Measurements from ENCODE around the gene FCHSD2.
A peak's percentile ranks its signal among the peaks of the same experiment; 100 is the strongest.
"Not testable (repeated sequence)": the region's sequence is repeated elsewhere in the genome, so short reads cannot be mapped to it uniquely, and the experiment has no call there.

Gene FCHSD2

DNA sequence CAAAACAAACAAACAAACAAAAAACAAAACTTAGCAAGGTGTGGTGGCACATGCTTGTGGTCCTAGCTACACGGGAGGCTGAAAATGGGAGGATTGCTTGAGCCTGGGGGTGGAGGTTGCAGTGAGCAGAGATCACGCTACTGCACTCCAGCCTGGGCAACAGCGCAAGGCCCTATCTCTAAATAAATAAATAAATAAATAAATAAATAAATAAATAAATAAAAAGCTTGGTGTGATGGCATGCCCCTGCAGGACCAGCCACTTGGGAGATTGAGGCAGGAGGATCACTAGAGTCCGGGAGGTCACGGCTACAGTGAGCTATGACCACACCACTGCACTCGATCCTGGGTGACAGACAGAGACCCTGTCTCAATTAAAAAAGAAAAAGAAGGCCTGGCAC, 339.3 kb downstream of the FCHSD2 start:
- Histone ChIP-seq H3K9me3 (no peaks in the 10 kb centered on the region), H3K4me3 (no peak overlapping the region), H3K4me1 (no peaks in the 10 kb centered on the region), H3K36me3 (replicated peaks) (no peaks in the 10 kb centered on the region), H3K27me3 (ENCODE audit: low read depth) (no peaks in the 10 kb centered on the region)
- no peak for DNase-seq (ENCODE audit: low spot score in 2 of 2)
- in situ Hi-C loops (cut with MboI; ENCODE audit: low sequenced_read_pairs), result no loop called here

DNA sequence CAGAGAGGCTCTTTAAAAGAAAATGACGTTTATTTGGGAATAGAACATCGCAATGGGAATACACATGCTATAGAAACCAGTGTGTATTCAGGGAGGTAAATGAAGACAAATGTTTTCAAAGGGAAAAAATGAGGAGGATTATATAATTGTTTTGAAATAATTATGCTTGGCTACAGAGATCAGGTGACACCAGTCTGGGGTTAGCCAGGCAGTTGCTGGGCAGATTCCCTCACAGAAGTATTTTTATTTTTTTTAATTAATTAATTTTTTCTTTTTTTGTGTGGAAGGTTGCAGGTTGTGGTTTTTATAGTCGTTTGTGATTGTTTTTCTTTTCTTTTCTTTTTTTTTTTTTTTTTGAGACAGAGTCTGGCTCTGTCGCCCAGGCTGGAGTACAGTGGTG, 342.7 kb downstream of the FCHSD2 start:
- Histone ChIP-seq H3K27me3 (ENCODE audit: low read depth) (no peaks in the 10 kb centered on the region), H3K4me3 (no peak overlapping the region), H3K4me1 (no peaks in the 10 kb centered on the region), H3K9me3 (no peaks in the 10 kb centered on the region), H3K36me3 (replicated peaks) (no peaks in the 10 kb centered on the region)
- in situ Hi-C loops (cut with MboI; ENCODE audit: low sequenced_read_pairs), result no loop called here
- DNase-seq (ENCODE audit: low spot score in 2 of 2), result no peak

GRCh38 chr11:72798361-72798760, 343.8 kb downstream of the FCHSD2 start:
- H3K4me1 ChIP-seq, result peaks cover under 1% of the 10 kb centered on the region
- in situ Hi-C loops (cut with MboI; ENCODE audit: low sequenced_read_pairs), result no loop called here
- DNase-seq (ENCODE audit: low spot score in 2 of 2), result no peak
- H3K9me3 ChIP-seq, result no peaks in the 10 kb centered on the region
- H3K4me3 ChIP-seq, result no peak overlapping the region
- no peaks in the 10 kb centered on the region for H3K36me3 ChIP-seq (replicated peaks)
- H3K27me3 ChIP-seq (ENCODE audit: low read depth), result no peaks in the 10 kb centered on the region

DNA sequence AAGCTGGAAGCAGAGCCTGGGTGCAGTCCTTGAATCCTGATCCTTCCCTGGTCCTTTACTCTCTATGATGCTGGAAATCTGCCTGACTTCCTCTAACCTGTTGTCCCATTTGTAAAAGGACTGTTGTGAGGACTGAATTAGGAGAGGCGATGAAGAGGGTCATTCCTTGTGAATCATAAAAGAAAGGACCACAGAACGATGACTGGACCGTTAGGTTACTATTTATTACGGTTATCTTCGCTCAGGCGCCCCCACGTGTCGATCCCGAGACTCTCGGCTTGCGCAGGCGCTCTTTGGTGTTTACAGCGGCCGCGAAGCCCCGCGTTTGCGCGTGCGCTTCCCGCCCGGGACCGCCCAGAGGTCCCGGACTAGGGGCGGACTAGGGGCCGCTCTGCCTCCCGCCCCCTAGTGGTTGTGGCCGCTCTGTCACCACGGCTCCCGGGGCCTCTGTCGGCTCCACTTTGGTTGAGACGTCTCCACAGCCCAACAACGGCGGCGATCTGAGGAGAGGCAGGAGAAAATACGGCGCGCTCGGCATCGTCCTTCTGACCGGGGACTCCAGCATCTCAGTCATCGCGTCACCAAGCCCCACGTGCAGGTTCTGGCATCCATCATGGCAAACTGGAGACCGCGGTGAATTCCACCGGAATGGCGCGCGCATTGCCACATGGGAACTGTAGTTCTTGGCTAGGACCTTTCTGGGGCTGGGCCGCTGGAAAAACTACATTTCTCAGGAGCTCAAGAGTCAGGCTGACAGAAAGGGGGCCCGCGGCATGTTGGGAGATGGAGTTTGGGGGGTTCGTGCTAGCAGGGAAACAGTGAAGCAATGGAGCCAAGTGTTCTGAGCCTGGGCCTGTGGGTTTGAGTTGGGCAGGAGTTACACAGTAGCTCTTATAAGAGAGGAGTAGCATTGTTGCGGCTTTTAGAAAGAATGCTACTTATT, 348.4 kb downstream of the FCHSD2 start, which contains the start of gene STARD10:
TSS of gene STARD10 (minus strand) at position 623 of the 943 bp plus-strand sequence. CDS start 12,866 bp downstream, outside the sequence.
- no peaks in the 10 kb centered on the region for H3K27me3 ChIP-seq (ENCODE audit: low read depth)
- in situ Hi-C loops (cut with MboI; ENCODE audit: low sequenced_read_pairs), result no loop called here
- DNase-seq (ENCODE audit: low spot score in 2 of 2), result peak; percentile 91 to 95
- no peaks in the 10 kb centered on the region for H3K36me3 ChIP-seq (replicated peaks)
- H3K9me3 ChIP-seq, result no peaks in the 10 kb centered on the region
- H3K4me3 ChIP-seq, result peak within 1 kb of the TSS; percentile 66
- H3K4me1 ChIP-seq, result peaks cover 9% of the 10 kb centered on the region

- in situ Hi-C loops (cut with MboI; ENCODE audit: low sequenced_read_pairs), result no loop called here
- no peak for DNase-seq (ENCODE audit: low spot score in 2 of 2)
- Histone ChIP-seq H3K36me3 (replicated peaks) (no peaks in the 10 kb centered on the region), H3K27me3 (ENCODE audit: low read depth) (no peaks in the 10 kb centered on the region), H3K9me3 (no peaks in the 10 kb centered on the region), H3K4me1 (peaks cover 9% of the 10 kb centered on the region), H3K4me3 (no peak overlapping the region; the same call in 1 of the 2 replicates)
Observed at GRCh38 chr11:72793076-72793424, 349.1 kb downstream of the FCHSD2 start.

GRCh38 chr11:72792437-72793021, 349.6 kb downstream of the FCHSD2 start:
- H3K4me3 ChIP-seq, result no peak overlapping the region
- peaks cover 9% of the 10 kb centered on the region for H3K4me1 ChIP-seq
- H3K36me3 ChIP-seq (replicated peaks), result no peaks in the 10 kb centered on the region
- no peaks in the 10 kb centered on the region for H3K27me3 ChIP-seq (ENCODE audit: low read depth)
- in situ Hi-C loops (cut with MboI; ENCODE audit: low sequenced_read_pairs), result no loop called here
- no peaks in the 10 kb centered on the region for H3K9me3 ChIP-seq
- DNase-seq (ENCODE audit: low spot score in 2 of 2), result no peak

DNA sequence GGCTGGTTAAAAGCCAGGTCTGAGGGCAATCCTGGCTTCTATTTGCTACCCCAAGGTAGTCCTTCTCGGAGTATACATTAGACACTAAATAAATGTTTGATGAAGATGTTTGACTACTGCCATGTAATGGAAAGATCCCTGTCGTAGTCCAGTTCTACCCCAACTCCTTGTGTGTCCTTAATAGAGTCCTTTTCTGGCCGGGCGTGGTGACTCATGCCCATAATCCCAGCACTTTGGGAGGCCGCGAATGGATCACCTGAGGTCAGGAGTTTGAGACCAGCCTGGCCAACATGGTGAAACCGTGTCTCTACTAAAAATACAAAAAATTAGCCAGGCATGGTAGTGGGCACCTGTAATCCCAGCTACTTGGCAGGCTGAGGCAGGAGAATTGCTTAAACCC, 350.9 kb downstream of the FCHSD2 start:
- H3K9me3 ChIP-seq; H3K36me3 ChIP-seq (replicated peaks); DNase-seq (ENCODE audit: low spot score in 2 of 2); in situ Hi-C loops (cut with MboI; ENCODE audit: low sequenced_read_pairs); H3K4me1 ChIP-seq; H3K27me3 ChIP-seq (ENCODE audit: low read depth); H3K4me3 ChIP-seq: not testable (repeated sequence)

DNA sequence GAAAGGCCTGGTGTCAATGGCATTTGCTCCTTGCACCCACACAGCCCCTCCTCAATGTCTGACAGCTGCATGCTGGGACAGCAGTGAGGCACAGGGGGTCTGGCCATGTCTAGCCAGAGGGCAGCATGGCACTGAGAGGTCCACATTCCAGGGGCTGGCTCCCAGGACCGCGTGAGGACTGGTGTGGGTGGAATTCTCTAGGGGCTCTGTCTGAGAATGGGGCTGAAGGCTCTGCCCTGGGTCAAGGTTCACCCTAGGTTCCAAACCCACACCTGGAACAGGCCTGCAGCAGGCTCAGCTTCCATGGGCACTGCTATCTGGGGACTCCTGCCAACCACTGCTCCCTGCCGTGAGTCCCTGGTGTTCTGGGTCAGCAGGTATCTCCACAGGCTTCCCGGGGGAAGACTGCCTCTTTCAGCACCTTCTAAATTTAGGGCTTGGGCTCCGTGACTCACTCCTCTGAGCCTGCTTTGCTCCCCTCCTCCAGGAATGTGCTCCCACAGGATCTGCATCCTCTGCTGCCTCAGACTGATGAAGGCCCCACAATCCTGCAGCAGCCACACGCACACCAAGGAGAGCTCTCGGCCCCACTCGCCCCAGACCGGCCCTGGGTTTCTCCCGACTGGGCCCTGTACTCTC, 352.5 kb downstream of the FCHSD2 start:
- in situ Hi-C loops (cut with MboI; ENCODE audit: low sequenced_read_pairs), result no loop called here
- peaks cover 9% of the 10 kb centered on the region for H3K4me1 ChIP-seq
- no peaks in the 10 kb centered on the region for H3K36me3 ChIP-seq (replicated peaks)
- DNase-seq (ENCODE audit: low spot score in 2 of 2), result no peak
- no peaks in the 10 kb centered on the region for H3K27me3 ChIP-seq (ENCODE audit: low read depth)
- no peak overlapping the region for H3K4me3 ChIP-seq
- H3K9me3 ChIP-seq, result no peaks in the 10 kb centered on the region

DNA sequence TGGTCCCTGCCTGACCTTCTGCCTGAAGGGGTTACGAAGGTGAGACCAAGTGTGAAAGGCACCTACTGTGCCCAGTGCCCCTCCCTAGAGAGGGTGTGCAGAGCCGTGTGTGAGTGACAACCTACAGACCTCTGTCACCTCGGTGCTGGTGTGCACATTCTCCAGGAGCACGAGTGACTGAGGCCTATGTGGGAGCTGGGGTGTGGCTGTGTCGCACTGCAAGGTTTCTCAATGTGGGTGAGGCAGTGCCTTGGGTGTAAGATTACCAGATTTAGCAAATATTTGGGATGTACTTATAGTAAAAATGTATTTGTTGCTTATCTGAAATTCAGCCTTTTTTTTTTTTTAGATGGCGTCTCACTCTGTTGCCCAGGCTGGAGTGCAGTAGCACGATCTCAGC, 353.9 kb downstream of the FCHSD2 start:
- no peak for DNase-seq (ENCODE audit: low spot score in 2 of 2)
- in situ Hi-C loops (cut with MboI; ENCODE audit: low sequenced_read_pairs), result no loop called here
- H3K9me3 ChIP-seq, result no peaks in the 10 kb centered on the region
- no peaks in the 10 kb centered on the region for H3K36me3 ChIP-seq (replicated peaks)
- peaks cover 7% of the 10 kb centered on the region for H3K4me1 ChIP-seq
- H3K4me3 ChIP-seq, result no peak overlapping the region
- H3K27me3 ChIP-seq (ENCODE audit: low read depth), result no peaks in the 10 kb centered on the region

- H3K9me3 ChIP-seq, result no peaks in the 10 kb centered on the region
- H3K4me3 ChIP-seq, result no peak overlapping the region
- no peaks in the 10 kb centered on the region for H3K4me1 ChIP-seq
- in situ Hi-C loops (cut with MboI; ENCODE audit: low sequenced_read_pairs), result no loop called here
- H3K36me3 ChIP-seq (replicated peaks), result no peaks in the 10 kb centered on the region
- no peaks in the 10 kb centered on the region for H3K27me3 ChIP-seq (ENCODE audit: low read depth)
- peak in 1 of 2 experiments; percentile 41 for DNase-seq (ENCODE audit: low spot score in 2 of 2)
Observed at GRCh38 chr11:72787216-72788104, 354.7 kb downstream of the FCHSD2 start.

Data from HAP-1 (cell line).